Osteocyte (in vitro differentiated cells): ENCODE data around the gene RSRC1. TPM values are rescaled to one million over a fixed set of nuclear protein-coding genes. Genes with fewer than 3 reads are reported as not detected.

ENCODE experiments used
- DNase-seq: peaks from one replicate; pipeline ENCODE4 v3.0.0; 2021; ENCODE audit warnings: mixed read lengths; ENCODE audit not compliant: unreplicated experiment; ENCODE audit errors: extremely low spot score
- H3K27ac Mint-ChIP-seq: one replicate; pipeline ENCODE4 v1.8.0; 2021; ENCODE audit warnings: mild to moderate bottlenecking, mixed read lengths; ENCODE audit not compliant: unreplicated experiment
- H3K27me3 Mint-ChIP-seq: one replicate; pipeline ENCODE4 v1.8.0; 2021; ENCODE audit warnings: mixed read lengths; ENCODE audit not compliant: unreplicated experiment
- H3K36me3 Mint-ChIP-seq: one replicate; pipeline ENCODE4 v1.8.0; 2021; ENCODE audit warnings: mixed read lengths; ENCODE audit not compliant: unreplicated experiment
- H3K4me1 Mint-ChIP-seq: one replicate; pipeline ENCODE4 v1.8.0; 2021; ENCODE audit warnings: mixed read lengths; ENCODE audit not compliant: unreplicated experiment
- H3K4me3 Mint-ChIP-seq: one replicate; pipeline ENCODE4 v1.8.0; 2021; ENCODE audit warnings: mild to moderate bottlenecking, moderate library complexity, mixed read lengths; ENCODE audit not compliant: unreplicated experiment
- H3K9me3 Mint-ChIP-seq: one replicate; pipeline ENCODE4 v1.8.0; 2021; ENCODE audit warnings: mixed read lengths; ENCODE audit not compliant: unreplicated experiment
- CTCF ChIP-seq: fragments of 200-600 bp; sonication (generic); IDR thresholded peaks from 2 replicates; pipeline ENCODE4 v1.5.0; 2021; ENCODE audit warnings: antibody characterized with exemption, mild to moderate bottlenecking, moderate library complexity
- total RNA-seq: library from RNA; stranded (reverse); gene quantifications from 2 replicates; pipeline ENCODE4 v1.2.1, GENCODE V29; 2021

Gene RSRC1
- total RNA-seq, 1 donor from 2014 or later, result 26.3 TPM

GRCh38 chr3:158128755-158129154, 18.9 kb downstream of the RSRC1 start:
- Mint-ChIP-seq H3K9me3 (peaks cover 31% of the 10 kb centered on the region), H3K36me3 (peaks cover 60% of the 10 kb centered on the region), H3K27me3 (no peaks in the 10 kb centered on the region), H3K4me1 (no peaks in the 10 kb centered on the region), H3K4me3 (no peak overlapping the region), H3K27ac (no peak overlapping the region)
- DNase-seq, result no peak
- no peak for TF ChIP-seq CTCF

GRCh38 chr3:158134363-158134762, 24.5 kb downstream of the RSRC1 start:
- H3K4me3 Mint-ChIP-seq, result no peak overlapping the region
- no peak for DNase-seq
- no peak for TF ChIP-seq CTCF
- H3K27ac Mint-ChIP-seq, result no peak overlapping the region
- no peaks in the 10 kb centered on the region for H3K4me1 Mint-ChIP-seq
- H3K27me3 Mint-ChIP-seq, result no peaks in the 10 kb centered on the region
- H3K9me3 Mint-ChIP-seq, result no peaks in the 10 kb centered on the region
- H3K36me3 Mint-ChIP-seq, result peaks cover 15% of the 10 kb centered on the region

- no peak for DNase-seq
- Mint-ChIP-seq H3K4me3 (no peak overlapping the region), H3K27ac (no peak overlapping the region), H3K36me3 (peaks cover 15% of the 10 kb centered on the region), H3K4me1 (no peaks in the 10 kb centered on the region), H3K27me3 (no peaks in the 10 kb centered on the region), H3K9me3 (no peaks in the 10 kb centered on the region)
- TF ChIP-seq CTCF, result no peak
These were observed 30.5 kb downstream of the RSRC1 start for GRCh38 chr3:158140396-158140795.

- no peak for DNase-seq
- H3K4me3 Mint-ChIP-seq, result no peak overlapping the region
- no peak for TF ChIP-seq CTCF
- H3K27ac Mint-ChIP-seq, result no peak overlapping the region
- H3K4me1 Mint-ChIP-seq, result no peaks in the 10 kb centered on the region
- no peaks in the 10 kb centered on the region for H3K27me3 Mint-ChIP-seq
- peaks cover 9% of the 10 kb centered on the region for H3K36me3 Mint-ChIP-seq
- no peaks in the 10 kb centered on the region for H3K9me3 Mint-ChIP-seq
These were observed 38.3 kb downstream of the RSRC1 start for GRCh38 chr3:158148218-158148617.

GRCh38 chr3:158152186-158152585, 42.3 kb downstream of the RSRC1 start:
- no peak overlapping the region for H3K27ac Mint-ChIP-seq
- H3K27me3 Mint-ChIP-seq, result no peaks in the 10 kb centered on the region
- H3K4me1 Mint-ChIP-seq, result no peaks in the 10 kb centered on the region
- peaks cover 6% of the 10 kb centered on the region for H3K9me3 Mint-ChIP-seq
- no peak overlapping the region for H3K4me3 Mint-ChIP-seq
- H3K36me3 Mint-ChIP-seq, result peaks cover 17% of the 10 kb centered on the region
- DNase-seq, result no peak
- no peak for TF ChIP-seq CTCF
